Measurements from ENCODE around the gene SNU13.

The SNU13 gene

DNA sequence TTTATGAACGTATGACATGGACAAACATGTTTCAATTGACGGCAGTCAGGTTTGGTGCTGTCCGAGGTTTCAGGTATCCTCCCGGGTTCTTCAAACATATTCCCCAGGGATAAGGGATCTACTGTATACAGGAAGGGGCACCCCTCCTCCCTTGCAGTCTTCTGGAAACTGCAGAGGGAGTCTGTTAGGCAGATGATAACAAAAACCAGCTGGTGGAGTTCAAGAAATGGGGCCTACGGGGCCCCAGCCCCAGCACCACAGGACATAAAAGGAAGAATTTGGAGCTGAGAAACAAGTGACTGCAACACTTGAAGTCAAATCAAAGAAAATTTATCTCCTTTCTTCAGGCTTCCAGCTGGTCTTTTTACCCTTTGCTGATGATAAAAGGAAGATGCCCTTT lies 32.1 kb downstream of the SNU13 start:
- Histone ChIP-seq H2BK15ac (ENCODE audit: low read length) (no peak overlapping the region), H3K14ac (ENCODE audit: low read length) (no peak overlapping the region), H3K36me3 (replicated peaks in 1 of 2; ENCODE audit: control insufficient read depth in 2 of 2, insufficient read depth in 2 of 2, low read length in 2 of 2) (peaks cover 71 to 100% of the 10 kb centered on the region in 2 donors), H2AK5ac (ENCODE audit: low read depth, low read length) (no peak overlapping the region), H2BK12ac (ENCODE audit: low read length) (no peak overlapping the region), H3K4me2 (ENCODE audit: insufficient read depth, low read length, poor library complexity, severe bottlenecking) (no peak overlapping the region), H2BK5ac (ENCODE audit: low read length) (no peak overlapping the region), H3K27me3 (ENCODE audit: control insufficient read depth in 3 of 3, insufficient read depth in 3 of 3, low read depth in 1 of 3, low read length in 3 of 3) (no peaks in the 10 kb centered on the region), H3K9ac (ENCODE audit: low read depth, low read length, poor library complexity) (no peak overlapping the region), H2AFZ (ENCODE audit: low read length) (no peak overlapping the region), H3K27ac (replicated peaks; ENCODE audit: low read length) (no peak overlapping the region), H3K4me1 (ENCODE audit: control insufficient read depth in 2 of 2, insufficient read depth in 1 of 2, low read depth in 1 of 2, low read length in 2 of 2) (no peaks in the 10 kb centered on the region), H3K9me3 (replicated peaks in 1 of 2; ENCODE audit: control insufficient read depth in 2 of 2, insufficient read depth in 1 of 2, low read depth in 1 of 2, low read length in 2 of 2) (no peaks in the 10 kb centered on the region), H4K8ac (ENCODE audit: low read depth, low read length) (no peak overlapping the region), H3K18ac (ENCODE audit: low read length) (no peak overlapping the region), H3K23ac (ENCODE audit: low read depth, low read length, poor library complexity) (no peak overlapping the region), H2BK120ac (ENCODE audit: low read depth, low read length) (no peak overlapping the region), H4K91ac (ENCODE audit: low read depth, low read length, poor library complexity) (no peak overlapping the region), H3K4me3 (ENCODE audit: low read length in 2 of 2) (no peak overlapping the region), H3K4ac (ENCODE audit: low read length) (no peak overlapping the region), H3K79me1 (ENCODE audit: low read depth, low read length) (peaks cover 4% of the 10 kb centered on the region)
- DNase-seq (ENCODE audit: low spot score): no peak
- no CpG with 5 or more reads among the region's 5 CpGs for WGBS, 2 donors (ENCODE audit: extremely low coverage in 2 of 2, insufficient read length in 2 of 2, insufficient replicate concordance in 1 of 2)

DNA sequence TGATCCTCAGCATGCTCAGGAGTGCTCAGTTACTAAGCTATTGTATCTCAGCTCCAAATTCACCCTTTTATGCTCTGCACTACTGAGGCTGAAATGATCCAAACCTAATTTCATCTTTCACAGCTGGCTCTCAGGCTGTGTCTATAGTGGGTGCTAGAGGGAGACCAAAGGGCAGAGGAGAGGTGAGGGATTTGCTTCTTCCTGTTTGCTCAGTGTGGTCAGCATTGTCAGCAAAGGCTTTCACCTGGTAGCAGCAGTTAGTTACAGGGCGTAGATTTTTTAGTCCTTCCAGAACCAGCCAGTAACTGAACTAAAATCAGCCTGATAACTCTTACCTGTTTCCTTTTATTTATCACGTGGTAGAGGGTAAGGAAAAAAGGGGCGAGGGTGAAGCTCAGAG lies 34.3 kb downstream of the SNU13 start:
- no peak overlapping the region for H3K4me3 ChIP-seq (ENCODE audit: low read length in 2 of 2)
- no peak overlapping the region for H3K9ac ChIP-seq (ENCODE audit: low read depth, low read length, poor library complexity)
- H3K79me1 ChIP-seq (ENCODE audit: low read depth, low read length): peaks cover 7% of the 10 kb centered on the region
- no peak overlapping the region for H3K18ac ChIP-seq (ENCODE audit: low read length)
- H3K4ac ChIP-seq (ENCODE audit: low read length): no peak overlapping the region
- H2AFZ ChIP-seq (ENCODE audit: low read length): no peak overlapping the region
- H2BK15ac ChIP-seq (ENCODE audit: low read length): no peak overlapping the region
- H3K4me2 ChIP-seq (ENCODE audit: insufficient read depth, low read length, poor library complexity, severe bottlenecking): no peak overlapping the region
- no peak overlapping the region for H2AK5ac ChIP-seq (ENCODE audit: low read depth, low read length)
- no peaks in the 10 kb centered on the region for H3K4me1 ChIP-seq (ENCODE audit: control insufficient read depth in 2 of 2, insufficient read depth in 1 of 2, low read depth in 1 of 2, low read length in 2 of 2)
- WGBS, 2 donors (ENCODE audit: extremely low coverage in 2 of 2, insufficient read length in 2 of 2, insufficient replicate concordance in 1 of 2): no CpG with 5 or more reads among the region's 3 CpGs
- peaks cover 70 to 100% of the 10 kb centered on the region in 2 donors for H3K36me3 ChIP-seq (replicated peaks in 1 of 2; ENCODE audit: control insufficient read depth in 2 of 2, insufficient read depth in 2 of 2, low read length in 2 of 2)
- DNase-seq (ENCODE audit: low spot score): no peak
- no peak overlapping the region for H3K27ac ChIP-seq (replicated peaks; ENCODE audit: low read length)
- no peak overlapping the region for H3K23ac ChIP-seq (ENCODE audit: low read depth, low read length, poor library complexity)
- no peak overlapping the region for H3K14ac ChIP-seq (ENCODE audit: low read length)
- no peaks in the 10 kb centered on the region for H3K27me3 ChIP-seq (ENCODE audit: control insufficient read depth in 3 of 3, insufficient read depth in 3 of 3, low read depth in 1 of 3, low read length in 3 of 3)
- H2BK120ac ChIP-seq (ENCODE audit: low read depth, low read length): no peak overlapping the region
- H2BK12ac ChIP-seq (ENCODE audit: low read length): no peak overlapping the region
- no peak overlapping the region for H4K91ac ChIP-seq (ENCODE audit: low read depth, low read length, poor library complexity)
- no peaks in the 10 kb centered on the region for H3K9me3 ChIP-seq (replicated peaks in 1 of 2; ENCODE audit: control insufficient read depth in 2 of 2, insufficient read depth in 1 of 2, low read depth in 1 of 2, low read length in 2 of 2)
- H4K8ac ChIP-seq (ENCODE audit: low read depth, low read length): no peak overlapping the region
- H2BK5ac ChIP-seq (ENCODE audit: low read length): no peak overlapping the region

DNA sequence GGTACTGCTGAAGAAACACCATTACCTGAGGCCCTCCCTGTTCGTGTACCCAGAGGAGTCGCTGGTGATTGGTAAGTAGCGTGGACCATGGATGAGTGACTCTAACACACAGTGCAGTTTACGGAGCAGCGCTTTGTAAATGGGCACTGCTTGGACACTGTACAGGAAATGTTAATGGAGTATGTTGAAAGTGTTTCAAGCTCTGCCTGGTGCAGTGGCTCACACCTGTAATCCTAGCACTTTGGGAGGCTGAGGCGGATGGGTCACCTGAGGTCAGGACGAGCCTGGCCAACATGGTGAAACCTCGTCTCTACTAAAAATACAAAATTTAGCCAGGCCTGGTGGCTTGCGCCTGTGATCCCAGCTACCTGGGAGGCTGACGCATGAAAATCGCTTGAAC lies 37.8 kb downstream of the SNU13 start:
- no peak overlapping the region for H3K9ac ChIP-seq (ENCODE audit: low read depth, low read length, poor library complexity)
- H3K36me3 ChIP-seq (replicated peaks in 1 of 2; ENCODE audit: control insufficient read depth in 2 of 2, insufficient read depth in 2 of 2, low read length in 2 of 2): peaks cover 57 to 98% of the 10 kb centered on the region in 2 donors
- H3K27ac ChIP-seq (replicated peaks; ENCODE audit: low read length): no peak overlapping the region
- H2BK12ac ChIP-seq (ENCODE audit: low read length): no peak overlapping the region
- no peak overlapping the region for H3K18ac ChIP-seq (ENCODE audit: low read length)
- H3K14ac ChIP-seq (ENCODE audit: low read length): no peak overlapping the region
- no peak overlapping the region for H4K8ac ChIP-seq (ENCODE audit: low read depth, low read length)
- H2AFZ ChIP-seq (ENCODE audit: low read length): no peak overlapping the region
- H3K9me3 ChIP-seq (replicated peaks in 1 of 2; ENCODE audit: control insufficient read depth in 2 of 2, insufficient read depth in 1 of 2, low read depth in 1 of 2, low read length in 2 of 2): no peaks in the 10 kb centered on the region
- H4K91ac ChIP-seq (ENCODE audit: low read depth, low read length, poor library complexity): no peak overlapping the region
- H3K23ac ChIP-seq (ENCODE audit: low read depth, low read length, poor library complexity): no peak overlapping the region
- no peaks in the 10 kb centered on the region for H3K27me3 ChIP-seq (ENCODE audit: control insufficient read depth in 3 of 3, insufficient read depth in 3 of 3, low read depth in 1 of 3, low read length in 3 of 3)
- H2BK120ac ChIP-seq (ENCODE audit: low read depth, low read length): no peak overlapping the region
- WGBS, 2 donors (ENCODE audit: extremely low coverage in 2 of 2, insufficient read length in 2 of 2, insufficient replicate concordance in 1 of 2): no CpG with 5 or more reads among the region's 11 CpGs
- no peak overlapping the region for H3K4ac ChIP-seq (ENCODE audit: low read length)
- peaks cover 4% of the 10 kb centered on the region for H3K79me1 ChIP-seq (ENCODE audit: low read depth, low read length)
- no peak overlapping the region for H2AK5ac ChIP-seq (ENCODE audit: low read depth, low read length)
- H3K4me2 ChIP-seq (ENCODE audit: insufficient read depth, low read length, poor library complexity, severe bottlenecking): no peak overlapping the region
- DNase-seq (ENCODE audit: low spot score): no peak
- H2BK15ac ChIP-seq (ENCODE audit: low read length): no peak overlapping the region
- no peak overlapping the region for H2BK5ac ChIP-seq (ENCODE audit: low read length)
- no peaks in the 10 kb centered on the region for H3K4me1 ChIP-seq (ENCODE audit: control insufficient read depth in 2 of 2, insufficient read depth in 1 of 2, low read depth in 1 of 2, low read length in 2 of 2)
- no peak overlapping the region for H3K4me3 ChIP-seq (ENCODE audit: low read length in 2 of 2)

DNA sequence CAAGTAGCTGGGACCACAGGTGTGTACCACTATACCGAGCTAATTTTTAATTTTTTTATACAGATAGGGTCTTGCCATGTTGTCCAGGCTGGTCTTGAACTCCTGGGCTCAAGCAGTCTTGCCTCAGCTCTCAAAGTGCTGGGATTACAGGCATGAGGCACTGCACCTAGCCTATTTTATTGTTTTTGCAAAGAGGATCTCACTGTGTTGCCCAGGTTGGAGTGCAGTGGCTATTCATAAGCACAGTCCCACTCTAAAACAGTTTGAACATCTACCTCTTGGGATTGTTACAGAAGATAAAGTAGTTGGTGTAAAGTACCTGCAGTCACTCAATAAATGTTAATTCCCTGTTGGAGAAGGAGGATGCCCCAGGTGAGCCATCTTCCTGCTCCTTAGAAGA lies 38.4 kb downstream of the SNU13 start:
- H2BK120ac ChIP-seq (ENCODE audit: low read depth, low read length): no peak overlapping the region
- no peak overlapping the region for H3K27ac ChIP-seq (replicated peaks; ENCODE audit: low read length)
- no peak overlapping the region for H4K91ac ChIP-seq (ENCODE audit: low read depth, low read length, poor library complexity)
- H2AK5ac ChIP-seq (ENCODE audit: low read depth, low read length): no peak overlapping the region
- H2BK15ac ChIP-seq (ENCODE audit: low read length): no peak overlapping the region
- H3K79me1 ChIP-seq (ENCODE audit: low read depth, low read length): peaks cover 5% of the 10 kb centered on the region
- no peak overlapping the region for H3K9ac ChIP-seq (ENCODE audit: low read depth, low read length, poor library complexity)
- WGBS, 2 donors (ENCODE audit: extremely low coverage in 2 of 2, insufficient read length in 2 of 2, insufficient replicate concordance in 1 of 2): no CpG with 5 or more reads among the region's 1 CpG
- no peak overlapping the region for H3K4me2 ChIP-seq (ENCODE audit: insufficient read depth, low read length, poor library complexity, severe bottlenecking)
- no peak overlapping the region for H3K18ac ChIP-seq (ENCODE audit: low read length)
- H3K9me3 ChIP-seq (replicated peaks in 1 of 2; ENCODE audit: control insufficient read depth in 2 of 2, insufficient read depth in 1 of 2, low read depth in 1 of 2, low read length in 2 of 2): no peaks in the 10 kb centered on the region
- no peak overlapping the region for H2BK12ac ChIP-seq (ENCODE audit: low read length)
- DNase-seq (ENCODE audit: low spot score): no peak
- peaks cover 57 to 98% of the 10 kb centered on the region in 2 donors for H3K36me3 ChIP-seq (replicated peaks in 1 of 2; ENCODE audit: control insufficient read depth in 2 of 2, insufficient read depth in 2 of 2, low read length in 2 of 2)
- H3K27me3 ChIP-seq (ENCODE audit: control insufficient read depth in 3 of 3, insufficient read depth in 3 of 3, low read depth in 1 of 3, low read length in 3 of 3): no peaks in the 10 kb centered on the region
- H2BK5ac ChIP-seq (ENCODE audit: low read length): no peak overlapping the region
- H3K14ac ChIP-seq (ENCODE audit: low read length): no peak overlapping the region
- no peak overlapping the region for H3K23ac ChIP-seq (ENCODE audit: low read depth, low read length, poor library complexity)
- no peak overlapping the region for H2AFZ ChIP-seq (ENCODE audit: low read length)
- H3K4me1 ChIP-seq (ENCODE audit: control insufficient read depth in 2 of 2, insufficient read depth in 1 of 2, low read depth in 1 of 2, low read length in 2 of 2): no peaks in the 10 kb centered on the region
- H4K8ac ChIP-seq (ENCODE audit: low read depth, low read length): no peak overlapping the region
- H3K4me3 ChIP-seq (ENCODE audit: low read length in 2 of 2): no peak overlapping the region
- H3K4ac ChIP-seq (ENCODE audit: low read length): no peak overlapping the region
